Immature natural killer cell (primary cell): ENCODE results near the gene TCP11L1. TPM values are rescaled to one million over a fixed set of nuclear protein-coding genes. Genes with fewer than 3 reads are reported as not detected.

Experiments
- DNase-seq, 3 donors: peaks; one replicate each; pipeline ENCODE4 v3.0.0; 2022; ENCODE audit warnings: mixed read lengths in 1 of 3
- H3K27ac Mint-ChIP-seq, 6 donors: one replicate each; pipeline ENCODE4 v1.8.0; 2020; ENCODE audit warnings: mixed read lengths in 6 of 6, mild to moderate bottlenecking in 5 of 6, inconsistent platforms in 4 of 6, moderate library complexity in 3 of 6
- H3K27me3 Mint-ChIP-seq, 3 donors: one replicate each; pipeline ENCODE4 v1.8.0; 2020 to 2021; ENCODE audit warnings: low read depth in 3 of 3, mild to moderate bottlenecking in 3 of 3, mixed read lengths in 3 of 3, moderate library complexity in 3 of 3, inconsistent platforms in 1 of 3
- H3K36me3 Mint-ChIP-seq, 3 donors: one replicate each; pipeline ENCODE4 v1.8.0; 2020; ENCODE audit warnings: mixed read lengths in 3 of 3, inconsistent platforms in 2 of 3, mild to moderate bottlenecking in 2 of 3
- H3K4me1 Mint-ChIP-seq, 2 donors: one replicate each; pipeline ENCODE4 v1.8.0; 2020; ENCODE audit warnings: inconsistent platforms in 2 of 2, mild to moderate bottlenecking in 2 of 2, mixed read lengths in 2 of 2, moderate library complexity in 1 of 2
- H3K4me3 Mint-ChIP-seq, 5 donors: one replicate each; pipeline ENCODE4 v1.8.0; 2020; ENCODE audit warnings: mild to moderate bottlenecking in 5 of 5, mixed read lengths in 5 of 5, inconsistent platforms in 3 of 5, moderate library complexity in 3 of 5
- H3K9me3 Mint-ChIP-seq, 6 donors: one replicate each; pipeline ENCODE4 v1.8.0; 2020; ENCODE audit warnings: mild to moderate bottlenecking in 6 of 6, mixed read lengths in 6 of 6, inconsistent platforms in 4 of 6, moderate library complexity in 3 of 6
- polyA plus RNA-seq, 3 donors: library from polyadenylated mRNA; unstranded; fragments of 300-500 nt; fragmentation: Illumina TruSeq; gene quantifications; one replicate each; pipeline ENCODE4 v1.2.3, GENCODE V29; 2021

Gene TCP11L1
- polyA plus RNA-seq, 3 donors from 2014 or later: 3.6 to 9.9 (median 6.7) TPM

DNA sequence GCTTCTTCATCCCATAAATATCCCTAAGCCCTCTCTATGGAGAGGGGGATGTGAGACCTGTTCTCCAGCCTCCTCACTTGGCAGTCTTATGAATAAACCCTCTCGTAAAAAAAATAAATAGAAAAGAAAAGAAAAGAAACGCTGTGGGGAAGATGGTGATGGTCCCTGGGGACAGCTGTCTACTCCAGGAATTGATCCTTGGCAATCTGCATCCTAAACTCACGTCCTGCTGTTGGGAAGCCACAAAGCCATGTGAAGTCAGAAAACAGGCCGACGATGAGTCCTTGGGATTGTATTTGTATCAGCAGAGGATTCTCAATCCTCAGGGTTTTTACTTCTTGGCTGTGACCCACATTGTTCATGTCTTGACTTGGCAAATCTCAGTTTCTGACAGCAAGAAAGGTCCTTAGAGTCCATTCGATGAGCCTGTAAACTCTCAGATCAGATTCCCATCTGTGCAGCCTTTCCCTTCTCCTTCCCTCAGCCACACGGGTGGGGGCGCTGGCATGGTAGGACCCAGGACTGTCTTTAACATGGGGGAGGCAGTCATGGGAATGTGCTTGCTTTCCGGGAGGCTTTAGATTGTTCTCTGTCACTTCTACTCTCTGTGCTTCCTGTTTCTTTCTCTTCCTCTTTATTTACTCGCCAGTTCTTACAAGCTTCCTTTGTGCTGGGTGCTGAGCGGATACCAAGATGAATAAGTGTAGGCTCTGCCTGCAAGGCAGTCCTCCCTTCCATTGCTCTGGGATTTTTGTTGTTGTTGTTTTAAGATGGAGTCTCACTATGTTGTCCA lies 24.9 kb downstream of the TCP11L1 start:
- DNase-seq: no peak
- Mint-ChIP-seq H3K4me1 (peaks cover 23 to 24% of the 10 kb centered on the region in 2 donors), H3K9me3 (no peaks in the 10 kb centered on the region), H3K36me3 (peaks cover 9 to 35% (median 14%) of the 10 kb centered on the region in 3 donors), H3K27ac (peak overlapping the region in 5 of 6 donors; percentile 12 to 68 (median 43)), H3K27me3 (peaks cover 0 to 2% (median 0%) of the 10 kb centered on the region in 3 donors), H3K4me3 (peak overlapping the region in 2 of 5 donors; percentile 2 to 11)

DNA sequence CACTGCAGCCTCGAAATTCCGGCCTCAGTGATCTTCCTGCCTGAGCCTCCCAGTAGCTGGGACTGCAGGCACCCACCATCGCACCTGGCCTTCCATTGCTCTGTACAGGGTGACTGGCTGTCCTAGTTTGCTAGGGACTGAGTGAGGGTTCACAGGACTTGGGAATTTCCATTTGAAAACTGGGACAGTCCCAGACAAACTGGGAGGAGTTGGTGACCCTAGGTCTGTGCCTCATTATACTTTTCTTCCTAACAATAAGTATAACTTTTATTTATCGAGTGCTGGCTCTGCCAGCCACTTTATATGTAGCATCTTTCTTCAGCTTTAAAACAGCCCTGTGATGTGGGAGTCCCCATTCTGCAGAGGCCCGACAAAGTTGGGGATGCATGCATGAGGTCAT lies 25.5 kb downstream of the TCP11L1 start:
- Mint-ChIP-seq H3K27ac (peak overlapping the region in 2 of 6 donors; percentile 26 to 68), H3K4me3 (no peak overlapping the region), H3K9me3 (no peaks in the 10 kb centered on the region)

DNA sequence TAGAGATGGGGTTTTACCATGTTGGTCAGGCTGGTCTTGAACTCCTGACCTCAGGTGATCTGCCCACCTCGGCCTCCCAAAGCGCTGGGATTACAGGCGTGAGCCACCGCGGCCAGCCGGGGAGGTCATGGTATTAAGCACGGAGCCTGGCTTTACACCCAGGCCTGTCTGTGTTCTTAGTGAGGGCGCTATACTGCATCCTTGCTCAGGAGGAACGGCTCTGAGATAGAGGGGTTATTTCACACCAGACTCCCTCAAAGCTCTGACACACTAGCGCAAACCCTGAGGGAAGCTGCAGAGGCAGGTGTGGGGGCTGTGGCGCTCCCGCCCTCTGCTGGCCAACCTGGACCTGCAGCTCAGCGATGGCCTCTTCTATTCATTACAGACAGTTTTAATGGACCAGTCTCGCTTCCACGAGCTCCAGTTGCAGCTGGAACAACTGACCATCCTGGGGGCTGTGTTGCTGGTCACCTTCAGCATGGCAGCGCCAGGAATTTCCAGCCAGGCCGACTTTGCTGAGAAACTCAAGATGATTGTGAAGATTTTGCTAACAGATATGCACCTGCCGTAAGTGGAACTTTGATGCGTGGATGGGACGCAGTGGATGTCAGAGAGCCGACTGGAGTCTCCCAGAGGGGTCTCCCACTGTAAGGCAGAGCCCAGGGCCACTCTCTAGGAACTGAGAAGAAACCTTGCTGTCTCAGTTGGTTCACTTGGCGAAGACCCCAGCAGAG lies 26.2 kb downstream of the TCP11L1 start:
- Mint-ChIP-seq H3K9me3 (no peaks in the 10 kb centered on the region), H3K27ac (no peak overlapping the region), H3K36me3 (peaks cover 5 to 29% (median 10%) of the 10 kb centered on the region in 3 donors), H3K4me1 (peaks cover 20 to 24% of the 10 kb centered on the region in 2 donors), H3K4me3 (no peak overlapping the region), H3K27me3 (peaks cover 0 to 2% (median 0%) of the 10 kb centered on the region in 3 donors)
- DNase-seq: peak; percentile 52 to 63 (median 53)

More for the DNA sequence above, 25.5 kb downstream of the TCP11L1 start:
- DNase-seq: no peak
- H3K27me3 Mint-ChIP-seq: peaks cover 0 to 2% (median 0%) of the 10 kb centered on the region in 3 donors
- peaks cover 23 to 24% of the 10 kb centered on the region in 2 donors for H3K4me1 Mint-ChIP-seq
- H3K36me3 Mint-ChIP-seq: peaks cover 5 to 32% (median 10%) of the 10 kb centered on the region in 3 donors

GRCh38 chr11:33067294-33067693 lies 27.9 kb downstream of the TCP11L1 start:
- H3K36me3 Mint-ChIP-seq: peaks cover 7 to 26% (median 11%) of the 10 kb centered on the region in 3 donors
- H3K27ac Mint-ChIP-seq: no peak overlapping the region
- no peaks in the 10 kb centered on the region for H3K9me3 Mint-ChIP-seq
- peaks cover 20 to 24% of the 10 kb centered on the region in 2 donors for H3K4me1 Mint-ChIP-seq
- peaks cover 0 to 2% (median 0%) of the 10 kb centered on the region in 3 donors for H3K27me3 Mint-ChIP-seq
- no peak overlapping the region for H3K4me3 Mint-ChIP-seq
- DNase-seq: no peak

GRCh38 chr11:33068611-33069340 lies 29.4 kb downstream of the TCP11L1 start:
- Mint-ChIP-seq H3K9me3 (no peaks in the 10 kb centered on the region), H3K27ac (no peak overlapping the region), H3K27me3 (no peaks in the 10 kb centered on the region), H3K4me3 (no peak overlapping the region), H3K36me3 (peaks cover 15 to 36% (median 17%) of the 10 kb centered on the region in 3 donors), H3K4me1 (peaks cover 11 to 15% of the 10 kb centered on the region in 2 donors)
- no peak for DNase-seq

DNA sequence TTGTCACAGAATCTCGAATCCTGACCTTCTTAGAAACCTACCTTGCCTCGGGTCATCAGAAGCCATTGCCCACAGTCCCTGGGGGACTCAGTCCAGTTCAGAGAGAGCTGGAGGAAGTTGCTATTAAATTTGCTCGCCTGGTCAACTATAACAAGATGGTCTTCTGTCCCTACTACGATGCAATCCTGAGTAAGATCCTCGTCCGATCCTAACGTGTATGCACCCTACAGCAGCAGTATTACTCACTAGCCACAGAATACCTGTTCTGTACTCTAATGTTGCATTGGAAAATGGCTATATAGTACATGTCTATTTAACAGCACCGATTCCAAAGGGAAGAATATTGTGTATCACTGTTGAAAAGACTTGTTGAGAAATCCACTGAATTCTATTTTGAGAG lies 33.1 kb downstream of the TCP11L1 start:
- Mint-ChIP-seq H3K9me3 (no peaks in the 10 kb centered on the region), H3K27ac (no peak overlapping the region), H3K4me1 (no peaks in the 10 kb centered on the region), H3K27me3 (no peaks in the 10 kb centered on the region), H3K36me3 (peaks cover 23 to 48% (median 32%) of the 10 kb centered on the region in 3 donors), H3K4me3 (no peak overlapping the region)
- DNase-seq: no peak

GRCh38 chr11:33083918-33084317 lies 44.5 kb downstream of the TCP11L1 start:
- H3K27ac Mint-ChIP-seq: no peak overlapping the region
- DNase-seq: no peak

GRCh38 chr11:33086017-33086416 lies 46.6 kb downstream of the TCP11L1 start:
- Mint-ChIP-seq H3K27ac (peak overlapping the region in 2 of 6 donors; percentile 34 to 57), H3K36me3 (peaks cover 15 to 43% (median 25%) of the 10 kb centered on the region in 3 donors), H3K4me3 (no peak overlapping the region), H3K9me3 (no peaks in the 10 kb centered on the region), H3K27me3 (no peaks in the 10 kb centered on the region), H3K4me1 (no peaks in the 10 kb centered on the region)
- DNase-seq: no peak

More at GRCh38 chr11:33083918-33084317, 44.5 kb downstream of the TCP11L1 start:
- Mint-ChIP-seq H3K4me3 (no peak overlapping the region), H3K9me3 (no peaks in the 10 kb centered on the region), H3K36me3 (peaks cover 10 to 37% (median 16%) of the 10 kb centered on the region in 3 donors), H3K4me1 (no peaks in the 10 kb centered on the region), H3K27me3 (no peaks in the 10 kb centered on the region)

DNA sequence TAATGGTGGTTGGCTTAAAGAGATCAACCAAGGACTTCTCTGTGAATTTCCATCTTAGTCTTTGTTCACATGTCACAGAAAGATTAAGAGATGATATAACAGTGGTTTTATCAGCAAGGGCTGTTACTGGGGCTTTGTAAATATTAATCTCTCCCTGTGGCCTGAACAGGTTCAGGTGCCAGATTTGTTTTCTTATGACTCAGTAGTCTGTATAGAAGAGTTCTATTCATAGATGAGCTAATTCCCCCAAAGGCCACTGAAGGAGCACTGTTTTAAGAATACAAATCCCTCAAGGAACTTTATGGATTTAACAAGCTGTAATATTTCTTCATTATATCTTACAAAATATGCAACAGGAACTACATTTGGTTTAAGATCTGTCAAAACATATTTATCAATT lies 50.4 kb downstream of the TCP11L1 start:
- Mint-ChIP-seq H3K4me3 (no peak overlapping the region), H3K36me3 (peaks cover 24 to 40% (median 25%) of the 10 kb centered on the region in 3 donors), H3K9me3 (no peaks in the 10 kb centered on the region), H3K27ac (no peak overlapping the region), H3K27me3 (no peaks in the 10 kb centered on the region), H3K4me1 (no peaks in the 10 kb centered on the region)
- DNase-seq: no peak

DNA sequence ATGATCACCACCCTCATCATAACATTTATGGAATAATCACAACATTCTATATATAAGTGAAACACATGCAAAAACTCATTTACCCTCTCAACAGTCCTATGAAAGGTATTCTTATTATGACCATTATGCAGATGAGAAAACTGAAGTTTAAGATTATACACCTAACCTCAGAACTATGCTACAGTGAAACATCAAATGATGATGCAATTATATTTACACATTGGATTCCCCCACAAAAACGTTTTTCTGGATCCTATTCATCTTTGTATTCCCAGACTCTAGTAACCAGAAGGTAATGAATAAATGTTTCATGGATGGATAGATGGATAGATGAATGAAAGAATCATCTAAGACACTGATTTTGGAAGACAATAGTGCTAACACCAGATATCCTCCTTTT lies 54.8 kb downstream of the TCP11L1 start:
- Mint-ChIP-seq H3K9me3 (no peaks in the 10 kb centered on the region), H3K4me3 (no peak overlapping the region), H3K27me3 (no peaks in the 10 kb centered on the region), H3K27ac (no peak overlapping the region), H3K36me3 (peaks cover 36 to 47% (median 39%) of the 10 kb centered on the region in 3 donors), H3K4me1 (no peaks in the 10 kb centered on the region)
- no peak for DNase-seq

- Mint-ChIP-seq H3K4me3 (no peak overlapping the region), H3K9me3 (peaks cover 0 to 1% (median 0%) of the 10 kb centered on the region in 6 donors), H3K4me1 (no peaks in the 10 kb centered on the region), H3K27me3 (no peaks in the 10 kb centered on the region), H3K36me3 (peaks cover 16 to 46% (median 43%) of the 10 kb centered on the region in 3 donors), H3K27ac (no peak overlapping the region)
- no peak for DNase-seq
These were observed 64.5 kb downstream of the TCP11L1 start for GRCh38 chr11:33103836-33104235.

- no peaks in the 10 kb centered on the region for H3K27me3 Mint-ChIP-seq
- no peak overlapping the region for H3K27ac Mint-ChIP-seq
- H3K4me1 Mint-ChIP-seq: no peaks in the 10 kb centered on the region
- peaks cover 0 to 1% (median 0%) of the 10 kb centered on the region in 6 donors for H3K9me3 Mint-ChIP-seq
- no peak overlapping the region for H3K4me3 Mint-ChIP-seq
- DNase-seq: no peak
- H3K36me3 Mint-ChIP-seq: peaks cover 0 to 22% (median 12%) of the 10 kb centered on the region in 3 donors
These were observed 70.0 kb downstream of the TCP11L1 start for GRCh38 chr11:33109294-33109895.

- Mint-ChIP-seq H3K4me3 (no peak overlapping the region), H3K9me3 (peaks cover 0 to 1% (median 0%) of the 10 kb centered on the region in 6 donors), H3K36me3 (peaks cover 0 to 19% (median 12%) of the 10 kb centered on the region in 3 donors), H3K4me1 (no peaks in the 10 kb centered on the region), H3K27me3 (no peaks in the 10 kb centered on the region), H3K27ac (no peak overlapping the region)
- DNase-seq: no peak
These were observed 70.7 kb downstream of the TCP11L1 start for GRCh38 chr11:33110083-33110482.
